Measurements from ENCODE around the gene LEMD2. TPM values are rescaled to one million over a fixed set of nuclear protein-coding genes. Genes with fewer than 3 reads are reported as not detected.

LEMD2 gene
- total and polyA plus RNA-seq, 2 of the 4 experiments (the other 2 are of a cell fraction), result 26.5 to 43.6 TPM

DNA sequence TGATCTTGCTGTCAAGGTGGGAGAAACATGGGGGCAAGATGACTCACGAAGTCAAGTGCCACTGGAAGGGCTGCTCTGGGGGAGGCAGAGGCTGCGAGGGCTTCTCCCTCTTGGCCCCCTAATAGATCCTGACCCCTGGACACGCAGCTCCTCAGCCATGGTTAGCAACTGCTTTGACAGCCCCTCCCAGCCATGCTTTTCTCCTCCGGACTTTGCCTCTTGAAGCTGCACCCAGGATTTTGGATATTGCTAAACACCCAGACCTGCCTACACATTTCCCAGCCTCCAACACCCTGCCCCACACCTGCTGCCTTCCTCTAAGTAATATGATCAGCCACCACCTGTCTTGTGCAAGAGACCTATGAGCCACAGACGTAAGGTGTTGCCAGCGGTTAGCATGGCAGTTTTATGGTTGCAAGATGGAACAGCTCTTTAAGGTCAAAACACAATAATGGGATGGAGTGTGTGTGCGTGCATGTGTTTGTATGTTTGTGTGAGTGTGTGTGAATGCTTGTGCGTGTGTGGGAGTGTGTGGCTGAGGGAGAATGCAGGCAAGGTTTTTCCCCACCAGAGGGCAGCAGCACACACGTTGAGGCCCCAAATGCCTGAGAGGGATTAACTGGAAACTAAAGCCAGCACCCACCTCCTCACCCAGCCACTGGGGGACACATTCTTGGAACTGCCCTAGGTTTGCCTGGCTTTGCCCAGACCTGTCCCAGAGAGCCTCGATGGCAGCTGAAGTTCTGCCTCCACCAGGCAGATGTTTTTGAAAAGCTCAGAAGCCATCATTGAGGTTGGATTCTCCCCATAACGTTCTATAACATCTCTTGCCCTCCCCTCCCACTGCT is 44.7 kb downstream of the LEMD2 start (continued):
- TF ChIP-seq, protein P1, sequence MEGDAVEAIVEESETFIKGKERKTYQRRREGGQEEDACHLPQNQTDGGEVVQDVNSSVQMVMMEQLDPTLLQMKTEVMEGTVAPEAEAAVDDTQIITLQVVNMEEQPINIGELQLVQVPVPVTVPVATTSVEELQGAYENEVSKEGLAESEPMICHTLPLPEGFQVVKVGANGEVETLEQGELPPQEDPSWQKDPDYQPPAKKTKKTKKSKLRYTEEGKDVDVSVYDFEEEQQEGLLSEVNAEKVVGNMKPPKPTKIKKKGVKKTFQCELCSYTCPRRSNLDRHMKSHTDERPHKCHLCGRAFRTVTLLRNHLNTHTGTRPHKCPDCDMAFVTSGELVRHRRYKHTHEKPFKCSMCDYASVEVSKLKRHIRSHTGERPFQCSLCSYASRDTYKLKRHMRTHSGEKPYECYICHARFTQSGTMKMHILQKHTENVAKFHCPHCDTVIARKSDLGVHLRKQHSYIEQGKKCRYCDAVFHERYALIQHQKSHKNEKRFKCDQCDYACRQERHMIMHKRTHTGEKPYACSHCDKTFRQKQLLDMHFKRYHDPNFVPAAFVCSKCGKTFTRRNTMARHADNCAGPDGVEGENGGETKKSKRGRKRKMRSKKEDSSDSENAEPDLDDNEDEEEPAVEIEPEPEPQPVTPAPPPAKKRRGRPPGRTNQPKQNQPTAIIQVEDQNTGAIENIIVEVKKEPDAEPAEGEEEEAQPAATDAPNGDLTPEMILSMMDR (conservative IDR thresholded peaks at IDR 0.05; ENCODE audit: low read depth, low read length), result peak; percentile 95
- no peak for TF ChIP-seq POLR2A (IDR thresholded peaks at IDR 0.05; ENCODE audit: low read depth, low read length)

DNA sequence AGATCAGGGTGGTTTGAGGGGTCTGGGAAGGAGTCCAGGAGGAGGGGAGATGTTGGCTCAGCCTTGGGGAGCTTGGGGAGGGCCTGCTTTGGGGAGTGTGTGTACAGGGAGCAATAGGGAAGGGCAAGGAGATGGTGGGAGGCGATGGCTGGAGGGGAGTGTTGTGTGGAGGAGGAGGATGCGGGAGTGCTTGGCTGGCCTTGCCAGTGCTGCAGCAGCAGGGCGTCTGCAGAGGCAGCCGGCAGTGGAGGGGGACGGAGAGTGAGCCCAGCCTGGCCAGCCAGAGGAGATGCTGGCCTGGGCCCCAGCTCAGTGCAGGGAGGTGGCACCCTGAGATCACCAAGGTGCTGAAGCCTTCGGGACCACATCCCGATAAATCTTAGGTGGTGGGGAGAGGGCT is 46.1 kb downstream of the LEMD2 start:
- Histone ChIP-seq H3K14ac (replicated peaks; ENCODE audit: low read depth, low read length) (no peak overlapping the region), H2BK15ac (ENCODE audit: low read depth, low read length) (no peak overlapping the region), H3K27ac (ENCODE audit: insufficient read depth, low read length) (no peak overlapping the region), H3K36me3 (ENCODE audit: control insufficient read depth, insufficient read depth, low read length) (no peaks in the 10 kb centered on the region), H3K79me1 (ENCODE audit: low read depth in 1 of 2, low read length in 2 of 2) (no peaks in the 10 kb centered on the region; a peak in 1 of 4 replicates), H4K91ac (ENCODE audit: insufficient read depth, low read depth, low read length) (no peak overlapping the region), H2BK20ac (ENCODE audit: low read depth, low read length) (no peak overlapping the region), H3K9me3 (ENCODE audit: control insufficient read depth, insufficient read depth, low read length) (no peaks in the 10 kb centered on the region), H4K8ac (ENCODE audit: low read depth in 2 of 2, low read length in 2 of 2) (no peak overlapping the region), H4K5ac (ENCODE audit: low read depth, low read length) (no peak overlapping the region), H2AK9ac (replicated peaks; ENCODE audit: low read depth, low read length, poor library complexity) (no peak overlapping the region), H2BK120ac (ENCODE audit: low read depth, low read length) (no peak overlapping the region), H3K18ac (ENCODE audit: low read depth, low read length) (no peak overlapping the region), H3K4me1 (ENCODE audit: control insufficient read depth, insufficient read depth, low read length) (peaks cover 22% of the 10 kb centered on the region), H3K4ac (ENCODE audit: low read depth, low read length) (no peak overlapping the region), H3K23ac (ENCODE audit: low read depth, low read length) (no peak overlapping the region), H3K4me2 (ENCODE audit: low read depth, low read length) (no peak overlapping the region), H2AK5ac (ENCODE audit: low read depth, low read length) (no peak overlapping the region), H4K20me1 (ENCODE audit: insufficient read depth, low read length) (no peaks in the 10 kb centered on the region; the same call in 1 of the 2 replicates), H2AFZ (replicated peaks; ENCODE audit: low read length, poor library complexity) (no peak overlapping the region), H3K56ac (ENCODE audit: extremely low read depth, insufficient read depth, low read length) (no peak overlapping the region), H3K27me3 (ENCODE audit: control insufficient read depth, insufficient read depth, low read length) (peaks cover 8% of the 10 kb centered on the region; the same call in 1 of the 2 replicates), H2BK5ac (ENCODE audit: low read depth, low read length, poor library complexity, severe bottlenecking) (no peak overlapping the region), H3K9ac (ENCODE audit: low read depth, low read length) (no peak overlapping the region), H3K4me3 (ENCODE audit: insufficient read depth, low read depth, low read length) (no peak overlapping the region), H3K9me1 (ENCODE audit: insufficient read depth, low read length) (peaks cover 10% of the 10 kb centered on the region)
- WGBS, 2 experiments (ENCODE audit: extremely low coverage in 2 of 2, insufficient read length in 1 of 2), result 33% methylated on average over 6 of the region's 7 CpGs; no CpG with 5 or more reads in 1 of the 2 experiments
- POLR2A ChIA-PET (ENCODE audit: unreplicated experiment), result no interaction called here
- no TSS peak for BruUV-seq (replicated peaks)
- intact Hi-C loops (cut with micrococcal nuclease), result no loop called here
- TF ChIP-seq CHD1 (IDR thresholded peaks at IDR 0.05; ENCODE audit: low read depth, low read length), result no peak
- TF ChIP-seq MAFK (IDR thresholded peaks at IDR 0.05; ENCODE audit: low read depth, low read length), result no peak
- in situ Hi-C loops (cut with MboI; ENCODE audit: low sequenced_read_pairs), result no loop called here
- dilution Hi-C loops (cut with HindIII; ENCODE audit: low sequenced_read_pairs, unreplicated experiment), result no loop called here
- ATAC-seq (ENCODE audit: low read depth) (no peak), DNase-seq (no peak)
- CTCF ChIA-PET, result interaction anchor here (5.0 kb wide), 1 partner anchor 18 kb away, joined by 29 read pairs; no protein-coding TSS in a partner anchor
